Keratinocyte (primary cell): Measurements from ENCODE around the gene CARD6. TPM values are rescaled to one million over a fixed set of nuclear protein-coding genes. Genes with fewer than 3 reads are reported as not detected.

Source experiments
- DNase-seq: peaks from one replicate; pipeline ENCODE4 v3.0.0-alpha.2; 2011; ENCODE audit warnings: low read depth, missing footprints, low spot score
- FAIRE-seq: peaks from 2 replicates; lab custom pipeline; 2011; peaks lifted over from hg19 to GRCh38; lab: Jason Lieb, UNC
- H2AFZ ChIP-seq: 2 replicates; pipeline ENCODE4 v1.6.0; 2012; ENCODE audit warnings: low read length, control low read depth, inconsistent platforms; ENCODE audit not compliant: control insufficient read depth
- H3K27ac ChIP-seq: 2 replicates; pipeline ENCODE4 v1.5.1; 2011; ENCODE audit warnings: low read length; ENCODE audit not compliant: control insufficient read depth, insufficient read depth
- H3K27me3 ChIP-seq: 3 replicates; pipeline ENCODE4 v1.6.0; 2011; ENCODE audit warnings: low read length; ENCODE audit not compliant: control insufficient read depth, insufficient read depth; ENCODE audit errors: extremely low read depth
- H3K36me3 ChIP-seq, 2 experiments: 2 replicates in 1 of 2; 3 replicates in 1 of 2; pipeline ENCODE4 v1.5.1; 2011; ENCODE audit warnings: low read length in 2 of 2, mild to moderate bottlenecking in 1 of 2; ENCODE audit not compliant: control insufficient read depth in 2 of 2, insufficient read depth in 2 of 2; ENCODE audit errors: extremely low read depth in 1 of 2
- H3K4me1 ChIP-seq: 3 replicates; pipeline ENCODE4 v1.5.1; 2011; ENCODE audit warnings: low read length; ENCODE audit not compliant: control insufficient read depth, insufficient read depth; ENCODE audit errors: extremely low read depth
- H3K4me2 ChIP-seq: 3 replicates; pipeline ENCODE4 v1.6.0; 2011; ENCODE audit warnings: low read depth, low read length; ENCODE audit not compliant: control insufficient read depth, insufficient read depth; ENCODE audit errors: extremely low read depth
- H3K4me3 ChIP-seq, 3 experiments: fragments of 200-600 bp in 1 of 3; sonication (generic) in 1 of 3; 2 replicates in 2 of 3; 3 replicates in 1 of 3; pipeline ENCODE4 v1.5.1; 2011 to 2016; ENCODE audit warnings: low read length in 3 of 3, mild to moderate bottlenecking in 3 of 3, control low read depth in 2 of 3, inconsistent platforms in 1 of 3, low read depth in 1 of 3, mixed read lengths in 1 of 3, mixed run types in 1 of 3, moderate library complexity in 1 of 3; ENCODE audit not compliant: control insufficient read depth in 2 of 3, insufficient read depth in 2 of 3; ENCODE audit errors: extremely low read depth in 1 of 3
- H3K79me2 ChIP-seq: 2 replicates; pipeline ENCODE4 v1.6.0; 2012; ENCODE audit warnings: low read length; ENCODE audit not compliant: control insufficient read depth, insufficient read depth
- H3K9ac ChIP-seq: 3 replicates; pipeline ENCODE4 v1.6.0; 2011; ENCODE audit warnings: low read length; ENCODE audit not compliant: control insufficient read depth, insufficient read depth; ENCODE audit errors: extremely low read depth
- H3K9me1 ChIP-seq: 3 replicates; pipeline ENCODE4 v1.6.0; 2011; ENCODE audit warnings: low read length; ENCODE audit not compliant: control insufficient read depth, insufficient read depth; ENCODE audit errors: extremely low read depth
- H3K9me3 ChIP-seq: 2 replicates; pipeline ENCODE4 v1.5.1; 2012; ENCODE audit warnings: low read depth, low read length; ENCODE audit not compliant: control insufficient read depth
- H4K20me1 ChIP-seq: 3 replicates; pipeline ENCODE4 v1.6.0; 2011; ENCODE audit warnings: low read length; ENCODE audit not compliant: control insufficient read depth, insufficient read depth; ENCODE audit errors: extremely low read depth
- EZH2 ChIP-seq: IDR thresholded peaks from one replicate; pipeline ENCODE4 v1.6.1; 2012; ENCODE audit warnings: inconsistent platforms, mild to moderate bottlenecking, low read length, moderate library complexity
- dilution Hi-C: fragments of 300-500 bp; cut with MboI; formaldehyde crosslinking; loops from one replicate; pipeline ENCODE4 v1.7.0; 2020; ENCODE audit warnings: low sequenced_read_pairs; ENCODE audit not compliant: extremely low pct_ligation_motif_present
- polyA plus RNA-seq, 5 experiments: library from polyadenylated mRNA; depleted of rRNA in 3 of 5; stranded (reverse) in 3 of 5; stranded (forward) in 1 of 5; unstranded in 1 of 5; fragments of >200 nt; gene quantifications; 1 replicate in 1 of 5; 2 replicates in 3 of 5; 3 replicates in 1 of 5; pipeline versions ENCODE4 v1.2.1 to v1.2.3, GENCODE V29; 2011 to 2012; ENCODE audit warnings: missing spikeins in 2 of 5, low read depth in 1 of 5, low replicate concordance in 1 of 5
- TF ChIP-seq, protein P1 (sequence below), 3 experiments: IDR thresholded peaks in 1 of 3; conservative IDR thresholded peaks in 1 of 3; optimal IDR thresholded peaks in 1 of 3; 2 replicates in 2 of 3; 3 replicates in 1 of 3; pipeline versions ENCODE3 to v1.5.1; 2011; ENCODE audit warnings: low read length in 3 of 3, mild to moderate bottlenecking in 3 of 3, moderate library complexity in 2 of 3, control low read depth in 1 of 3, inconsistent platforms in 1 of 3; ENCODE audit not compliant: insufficient read depth in 2 of 3; ENCODE audit errors: extremely low read depth in 1 of 3

Gene CARD6
- polyA plus RNA-seq, 1 donor (not counting 4 experiments of a cell fraction or from before 2014, with no cell fraction given), result 4.4 TPM

DNA sequence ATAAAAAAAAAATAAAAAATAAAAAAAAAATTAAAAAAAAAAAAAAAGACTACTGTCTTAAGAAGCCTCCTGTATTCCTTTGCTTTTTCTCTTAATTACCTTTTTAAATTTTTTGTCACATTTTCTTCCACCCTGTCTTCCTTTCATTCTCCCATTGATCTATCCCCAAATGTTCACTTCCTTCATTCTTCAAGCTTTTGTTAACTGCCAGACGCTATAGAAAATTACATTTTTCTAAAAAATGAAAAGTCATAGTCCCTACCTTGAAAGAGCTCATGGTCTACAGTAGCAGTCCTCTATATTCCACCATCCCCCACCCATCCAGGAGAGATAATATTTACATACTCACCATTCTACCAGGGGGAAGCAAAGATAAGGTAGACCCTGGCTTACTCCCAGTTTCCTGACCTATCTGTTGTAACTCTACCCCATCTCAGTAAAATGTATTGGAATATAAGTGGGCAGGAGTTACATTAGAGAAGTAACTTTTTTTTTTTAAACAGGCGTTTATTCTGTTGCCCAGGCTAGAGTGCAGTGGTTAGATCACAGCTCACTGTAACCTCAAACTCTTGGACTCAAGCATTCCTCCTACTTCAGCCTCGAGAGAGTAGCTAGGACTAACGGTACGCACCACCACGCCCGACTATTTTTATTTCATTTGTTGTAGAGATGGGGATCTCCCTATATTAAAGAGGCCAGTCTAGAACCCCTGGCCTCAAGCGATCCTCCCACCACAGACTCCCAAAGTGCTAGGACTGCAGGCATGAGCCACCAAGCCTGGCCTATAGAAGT, 39.2 kb upstream of the CARD6 start:
- Histone ChIP-seq H3K36me3 (no peaks in the 10 kb centered on the region), H3K79me2 (peaks cover 6% of the 10 kb centered on the region), H3K27me3 (no peaks in the 10 kb centered on the region), H2AFZ (no peak overlapping the region), H3K4me2 (no peak overlapping the region), H3K27ac (no peak overlapping the region), H3K4me1 (peaks cover 6% of the 10 kb centered on the region), H3K9ac (no peak overlapping the region), H3K4me3 (no peak overlapping the region), H3K9me3 (no peaks in the 10 kb centered on the region), H4K20me1 (no peaks in the 10 kb centered on the region), H3K9me1 (no peaks in the 10 kb centered on the region)
- no peak for TF ChIP-seq EZH2
- TF ChIP-seq, protein P1, sequence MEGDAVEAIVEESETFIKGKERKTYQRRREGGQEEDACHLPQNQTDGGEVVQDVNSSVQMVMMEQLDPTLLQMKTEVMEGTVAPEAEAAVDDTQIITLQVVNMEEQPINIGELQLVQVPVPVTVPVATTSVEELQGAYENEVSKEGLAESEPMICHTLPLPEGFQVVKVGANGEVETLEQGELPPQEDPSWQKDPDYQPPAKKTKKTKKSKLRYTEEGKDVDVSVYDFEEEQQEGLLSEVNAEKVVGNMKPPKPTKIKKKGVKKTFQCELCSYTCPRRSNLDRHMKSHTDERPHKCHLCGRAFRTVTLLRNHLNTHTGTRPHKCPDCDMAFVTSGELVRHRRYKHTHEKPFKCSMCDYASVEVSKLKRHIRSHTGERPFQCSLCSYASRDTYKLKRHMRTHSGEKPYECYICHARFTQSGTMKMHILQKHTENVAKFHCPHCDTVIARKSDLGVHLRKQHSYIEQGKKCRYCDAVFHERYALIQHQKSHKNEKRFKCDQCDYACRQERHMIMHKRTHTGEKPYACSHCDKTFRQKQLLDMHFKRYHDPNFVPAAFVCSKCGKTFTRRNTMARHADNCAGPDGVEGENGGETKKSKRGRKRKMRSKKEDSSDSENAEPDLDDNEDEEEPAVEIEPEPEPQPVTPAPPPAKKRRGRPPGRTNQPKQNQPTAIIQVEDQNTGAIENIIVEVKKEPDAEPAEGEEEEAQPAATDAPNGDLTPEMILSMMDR (optimal IDR thresholded peaks at IDR 0.05 in 1 of 3, IDR thresholded peaks at IDR 0.05 in 1 of 3, conservative IDR thresholded peaks at IDR 0.05 in 1 of 3; ENCODE audit: extremely low read depth in 1 of 3, insufficient read depth in 2 of 3, low read length in 3 of 3), result no peak
- DNase-seq (no peak), FAIRE-seq (no peak)
- dilution Hi-C loops, result no loop called here

DNA sequence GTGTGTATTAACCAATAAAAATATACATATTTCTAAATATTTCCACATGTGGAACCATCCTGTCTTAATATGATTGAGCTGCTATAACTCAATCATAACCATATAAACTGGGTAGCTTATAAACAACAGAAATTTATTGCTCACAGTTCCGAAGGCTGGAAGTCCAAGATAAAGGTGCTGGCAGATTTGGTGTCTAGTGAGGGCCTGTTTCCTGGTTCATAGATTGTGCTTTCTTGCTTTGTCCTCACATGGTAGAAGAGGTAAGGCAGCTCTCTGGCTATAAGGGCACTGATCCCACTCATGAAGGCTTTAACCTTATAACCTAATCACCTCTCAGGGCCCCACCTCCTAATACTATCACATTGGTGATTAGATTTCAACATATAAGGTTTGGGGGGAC, 29.0 kb upstream of the CARD6 start:
- H3K4me2 ChIP-seq, result no peak overlapping the region
- H3K27me3 ChIP-seq, result no peaks in the 10 kb centered on the region
- H3K79me2 ChIP-seq, result no peaks in the 10 kb centered on the region

More for the DNA sequence above, 29.0 kb upstream of the CARD6 start:
- no peaks in the 10 kb centered on the region for H3K9me1 ChIP-seq
- no peak for DNase-seq
- FAIRE-seq, result no peak
- H3K4me1 ChIP-seq, result peaks cover 8% of the 10 kb centered on the region
- no peaks in the 10 kb centered on the region for H4K20me1 ChIP-seq
- no peak overlapping the region for H3K9ac ChIP-seq
- no peak for TF ChIP-seq EZH2
- TF ChIP-seq, protein P1 (optimal IDR thresholded peaks at IDR 0.05 in 1 of 3, IDR thresholded peaks at IDR 0.05 in 1 of 3, conservative IDR thresholded peaks at IDR 0.05 in 1 of 3; ENCODE audit: extremely low read depth in 1 of 3, insufficient read depth in 2 of 3, low read length in 3 of 3), result no peak
- H3K36me3 ChIP-seq, result no peaks in the 10 kb centered on the region
- H3K9me3 ChIP-seq, result no peaks in the 10 kb centered on the region
- no peak overlapping the region for H2AFZ ChIP-seq
- H3K27ac ChIP-seq, result no peak overlapping the region
- dilution Hi-C loops, result no loop called here
- no peak overlapping the region for H3K4me3 ChIP-seq
